Activated CD4-positive, alpha-beta T cell treated with anti-CD3 and anti-CD28 coated beads, Interleukin-2, Interleukin-6, amounts not matched to agents 100 ng/mL and 50 ng/mL, durations not matched to agents 16 hours and 8 hours (primary cell): Measurements from ENCODE around the gene NDUFAB1.
"Not testable (repeated sequence)": the region's sequence is repeated elsewhere in the genome, so short reads cannot be mapped to it uniquely, and the experiment has no call there.

Experiments
- DNase-seq: peaks from one replicate; pipeline ENCODE4 v3.0.0-alpha.2; 2020

The NDUFAB1 gene

DNA sequence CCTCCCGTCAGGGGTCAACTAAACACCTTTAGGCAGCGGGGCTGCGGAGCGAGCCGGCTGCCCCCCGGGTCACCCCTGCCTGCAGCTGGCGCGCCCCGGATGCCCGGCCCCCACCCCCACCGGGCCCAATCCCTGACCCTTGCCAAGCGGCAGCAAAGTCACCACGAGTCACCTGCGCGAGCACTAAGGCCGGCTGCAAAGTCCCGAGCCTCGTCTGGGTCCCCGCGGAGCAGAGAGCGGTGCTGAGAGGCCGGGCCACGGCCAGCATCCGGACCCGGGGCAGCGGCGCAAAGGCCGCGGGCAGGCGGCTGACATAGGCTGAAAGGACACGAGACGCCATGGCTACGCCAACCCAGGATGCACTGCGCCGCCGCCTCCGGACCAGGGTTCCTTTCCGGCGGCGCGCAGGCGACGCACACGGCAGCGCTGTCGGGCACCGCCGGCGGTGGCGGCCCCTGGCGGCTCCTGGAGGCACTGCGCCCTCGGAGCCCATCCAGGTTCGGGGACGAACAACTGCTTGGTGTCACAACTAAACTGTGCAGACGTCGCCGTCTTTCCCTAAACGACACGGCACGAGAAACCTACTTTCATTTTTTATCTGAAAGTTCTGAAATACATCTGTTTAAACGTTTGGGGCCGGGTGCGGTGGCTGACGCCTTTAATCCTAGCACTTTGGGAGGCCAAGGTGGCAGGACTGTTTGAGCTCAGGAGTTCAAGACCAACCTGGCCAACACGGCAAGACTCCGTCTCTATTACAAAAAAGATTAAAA, at the start of gene NDUFAB1:
Gene NDUFAB1, minus strand, starts transcription at position 366 of the 770 bp plus-strand sequence. Its CDS starts 26 bp downstream, at position 340.
- peak; percentile 96 for DNase-seq

DNA sequence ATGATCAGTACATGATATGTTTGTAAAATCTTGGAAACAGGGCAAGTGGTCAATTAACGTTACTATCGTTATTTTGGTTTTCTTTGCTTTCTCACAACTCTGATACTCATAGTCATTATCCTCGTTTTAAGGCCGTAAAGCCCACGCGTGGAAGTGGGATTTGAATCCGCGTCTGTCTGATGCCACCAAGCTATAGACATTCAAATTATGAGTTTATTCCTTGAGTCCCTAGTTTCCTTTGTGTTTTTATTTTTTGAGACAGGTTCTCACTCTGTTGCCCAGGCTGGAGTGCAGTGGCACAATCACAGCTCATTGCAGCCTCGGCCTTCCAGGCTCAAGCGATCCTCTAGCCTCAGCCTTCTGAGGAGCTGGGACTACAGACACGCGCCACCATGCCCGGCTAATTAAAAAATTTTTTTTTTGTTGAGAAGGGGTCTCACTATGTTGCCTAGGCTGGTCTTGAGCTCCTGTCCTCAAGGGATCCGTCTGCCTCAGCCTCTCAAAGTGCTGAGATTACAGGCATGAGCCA, 46.2 kb upstream of the NDUFAB1 start:
- no peak for DNase-seq

DNA sequence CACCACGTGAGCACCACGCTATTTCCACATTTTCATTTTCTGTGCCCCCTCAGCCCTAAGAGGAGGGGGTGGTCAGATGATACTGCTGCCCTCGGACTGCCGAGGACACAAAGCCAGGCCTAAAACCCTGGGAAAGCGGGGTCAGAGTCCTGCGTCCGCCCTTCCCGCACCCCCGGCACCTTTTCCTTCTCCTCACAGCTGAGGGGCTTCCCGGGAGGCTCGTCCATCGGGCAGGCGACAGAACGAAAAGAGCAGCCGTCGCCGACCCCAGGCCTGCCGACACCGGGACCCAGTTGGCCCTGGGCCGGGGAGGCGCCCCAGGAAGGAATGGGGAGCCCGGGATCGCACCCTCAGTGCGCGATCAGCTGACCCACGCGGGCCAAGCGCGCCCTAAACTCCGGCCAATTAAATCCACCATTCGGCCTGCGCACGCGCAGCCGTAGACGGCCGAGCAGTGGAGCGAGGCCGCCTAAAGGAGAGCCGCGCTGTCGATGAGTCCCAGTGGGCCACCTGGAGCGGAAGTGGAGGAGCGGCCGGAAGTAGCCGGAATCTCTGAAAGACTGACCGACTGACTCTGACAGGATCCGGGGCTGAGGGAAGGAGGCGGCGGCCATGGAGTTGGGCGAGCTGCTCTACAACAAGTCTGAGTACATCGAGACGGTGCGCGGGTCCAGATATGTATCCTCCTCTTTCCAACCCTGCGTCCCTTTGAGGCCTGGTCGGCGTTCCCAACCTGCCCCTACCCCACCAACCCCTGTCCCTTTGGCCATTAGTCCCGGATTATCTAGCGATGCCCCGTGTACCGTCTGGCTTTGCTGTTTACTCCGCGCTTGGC, 45.0 kb upstream of the NDUFAB1 start, which contains the start of the genes DCTN5 and PALB2:
Gene DCTN5, plus strand, starts transcription at position 536 of the 835 bp plus-strand sequence. Its CDS starts 77 bp downstream, at position 613.
Gene PALB2, minus strand, starts transcription at position 380 of the 835 bp plus-strand sequence. Its CDS starts 153 bp downstream, at position 227.
- peak; percentile 95 for DNase-seq

DNA sequence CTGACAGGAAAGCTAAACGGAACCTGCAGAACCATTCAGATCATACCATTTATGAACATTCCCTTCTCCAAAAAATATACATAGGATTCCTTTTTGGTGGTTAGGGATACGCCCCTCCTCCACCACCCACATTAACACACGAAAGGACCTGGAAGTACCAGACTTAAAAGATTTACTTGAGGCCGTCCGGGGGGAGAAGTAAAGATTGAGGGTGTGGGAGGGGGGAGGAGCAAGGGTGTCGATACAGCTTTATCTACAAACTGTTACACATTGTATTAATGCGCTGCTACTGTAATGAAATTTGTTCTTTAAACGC, 44.5 kb upstream of the NDUFAB1 start:
- peak; percentile 16 for DNase-seq

DNA sequence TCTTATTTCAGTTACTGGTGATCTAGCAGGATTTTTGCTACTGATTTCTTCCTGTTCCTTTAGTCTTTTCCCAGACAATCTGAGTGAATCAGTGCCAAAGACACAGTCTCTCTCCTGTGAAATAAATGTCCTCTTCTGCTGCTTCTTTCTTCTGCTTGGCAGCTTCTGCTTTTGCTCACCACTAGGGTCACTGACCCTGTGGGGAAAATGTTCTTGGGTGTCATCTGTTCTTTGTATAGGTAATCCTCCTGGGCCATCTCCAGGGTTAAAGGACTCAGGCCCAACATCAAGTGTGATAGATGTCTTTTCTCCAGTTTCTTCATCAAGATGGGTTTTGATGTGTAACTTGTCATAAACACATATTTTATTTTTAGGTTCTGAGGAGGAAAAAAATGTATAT, 39.8 kb upstream of the NDUFAB1 start:
- DNase-seq = no peak

DNA sequence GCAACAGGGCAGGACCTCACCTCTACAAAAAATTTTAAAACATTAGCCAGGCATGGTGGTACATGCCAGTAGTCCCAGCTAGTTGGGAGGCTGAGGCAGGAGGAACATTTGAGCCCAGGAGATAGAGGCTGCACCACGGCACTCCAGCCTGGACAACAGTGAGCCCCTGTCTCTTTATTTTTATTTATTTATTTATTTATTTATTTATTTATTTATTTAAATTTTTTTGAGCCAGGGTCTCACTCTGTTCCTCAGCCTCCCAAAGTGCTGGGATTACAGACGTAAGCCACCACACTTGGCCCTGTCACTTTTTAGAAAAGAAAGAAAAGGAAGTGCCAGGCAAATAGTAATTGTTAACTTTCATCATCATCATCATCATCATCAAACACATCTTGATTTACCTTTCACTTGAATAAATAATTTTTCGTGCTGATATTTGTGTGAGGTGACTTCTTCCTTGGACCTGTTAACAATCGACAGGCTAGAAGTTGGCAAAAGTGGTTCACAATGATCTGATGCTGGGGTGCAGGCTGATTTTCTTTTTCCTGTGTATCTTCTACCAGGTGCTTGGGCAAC, 38.4 kb upstream of the NDUFAB1 start:
- DNase-seq = no peak

DNA sequence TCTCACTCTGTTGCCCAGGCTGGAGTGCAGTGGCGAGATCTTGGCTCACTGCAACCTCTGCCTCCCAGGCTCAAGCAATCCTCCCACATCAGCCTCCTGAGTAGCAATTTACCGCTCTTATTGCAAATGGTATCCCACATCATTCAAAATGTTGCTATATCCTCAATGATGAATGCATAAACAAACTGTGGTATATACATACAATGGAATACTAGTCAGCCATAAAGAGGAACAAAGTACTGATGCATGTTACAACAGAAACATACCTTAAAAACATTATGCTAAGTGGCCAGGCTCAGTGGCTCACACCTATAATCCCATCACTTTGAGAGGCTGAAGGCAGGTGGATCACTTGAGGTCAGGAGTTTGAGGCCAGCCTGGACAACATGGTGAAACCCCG, 35.8 kb upstream of the NDUFAB1 start:
- not testable (repeated sequence) for DNase-seq

DNA sequence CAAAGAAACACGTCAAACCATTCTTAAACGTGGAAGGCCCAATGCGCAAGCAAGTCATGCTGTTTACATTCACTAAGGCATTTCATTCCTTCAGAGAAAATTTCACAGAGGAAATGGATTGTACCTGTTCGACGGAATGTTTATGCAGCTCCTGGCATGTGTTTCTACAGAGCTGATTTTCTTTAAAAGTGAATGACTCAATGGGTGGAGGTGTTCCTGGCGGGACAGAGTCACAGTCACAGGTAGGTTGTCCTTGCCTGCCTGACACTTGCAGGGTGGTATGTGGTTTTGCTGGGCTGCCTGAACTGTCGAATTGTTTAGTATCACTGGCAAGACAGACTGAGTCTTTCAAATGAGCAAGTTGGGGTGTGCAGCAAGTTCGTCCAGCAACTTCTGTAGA, 33.4 kb upstream of the NDUFAB1 start:
- DNase-seq = no peak

DNA sequence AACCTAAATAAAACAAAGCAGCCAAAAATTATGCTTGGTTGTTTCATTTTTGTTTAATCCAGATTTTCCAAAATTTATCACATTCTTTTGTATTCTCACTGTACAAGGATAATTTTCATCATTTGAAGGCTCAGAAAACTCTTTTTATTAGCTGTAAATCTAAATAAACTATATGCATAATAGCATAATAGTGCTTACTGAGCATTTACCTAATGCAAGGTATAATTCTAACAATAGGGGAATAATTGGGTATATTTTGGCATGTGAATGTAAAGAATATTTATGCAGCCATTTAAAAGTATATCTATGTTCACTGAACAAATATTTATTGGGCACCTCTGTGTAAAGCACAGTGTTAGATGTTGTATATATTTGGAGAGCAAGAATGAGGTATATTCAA, 28.0 kb upstream of the NDUFAB1 start:
- no peak for DNase-seq

DNA sequence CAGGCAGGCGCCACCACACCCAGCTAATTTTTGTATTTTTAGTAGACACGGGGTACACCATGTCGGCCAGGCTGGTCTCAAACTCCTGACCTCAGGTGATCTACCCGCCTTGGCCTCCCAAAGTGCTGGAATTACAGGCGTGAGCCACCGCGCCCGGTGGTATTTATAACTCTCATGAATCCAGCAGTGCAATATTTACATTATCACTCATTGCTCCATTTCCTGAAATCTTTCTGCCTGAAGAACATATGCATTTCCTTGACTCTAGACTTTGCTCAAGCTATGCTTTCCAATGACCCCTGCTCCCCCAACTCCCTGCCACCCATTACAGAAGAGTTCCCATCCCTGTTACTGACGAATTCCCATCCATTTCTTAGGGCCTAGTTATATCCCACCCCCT, 19.7 kb upstream of the NDUFAB1 start:
- no peak for DNase-seq

DNA sequence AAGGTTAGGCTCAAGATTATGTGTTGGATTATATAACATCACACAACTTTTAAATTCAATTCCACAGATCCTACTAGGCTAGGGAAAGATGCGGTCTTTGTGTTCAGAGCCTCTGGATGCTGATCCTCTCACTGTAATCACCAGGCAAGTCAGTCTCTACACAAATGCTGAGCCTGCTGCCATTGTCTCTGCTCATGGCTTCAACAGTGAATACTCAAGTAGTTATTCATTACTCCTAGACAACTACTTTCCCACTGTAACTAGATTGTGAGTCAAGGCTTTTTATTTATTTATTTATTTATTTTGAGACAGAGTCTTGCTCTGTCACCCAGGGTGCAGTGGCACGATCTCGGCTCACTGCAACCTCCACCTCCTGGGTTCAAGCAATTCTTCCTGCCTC, 15.8 kb upstream of the NDUFAB1 start:
- DNase-seq = no peak

DNA sequence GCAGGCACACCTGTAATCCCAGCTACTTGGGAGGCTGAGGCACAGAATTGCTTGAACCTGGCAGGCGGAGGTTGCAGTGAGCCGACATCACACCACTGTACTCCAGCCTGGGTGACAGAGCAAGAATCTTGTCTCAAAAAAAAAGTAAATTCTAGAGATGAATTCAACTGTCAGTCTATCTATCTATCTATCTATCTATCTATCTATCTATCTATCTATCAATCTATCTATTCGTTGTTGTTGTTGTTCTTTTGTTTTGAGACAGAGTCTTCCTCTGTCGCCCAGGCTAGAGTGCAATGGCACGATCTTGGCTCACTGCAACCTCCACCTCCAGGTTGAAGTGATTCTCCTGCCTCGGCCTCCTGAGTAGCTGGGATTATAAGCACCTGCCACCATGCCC, 14.8 kb upstream of the NDUFAB1 start:
- DNase-seq = not testable (repeated sequence)

DNA sequence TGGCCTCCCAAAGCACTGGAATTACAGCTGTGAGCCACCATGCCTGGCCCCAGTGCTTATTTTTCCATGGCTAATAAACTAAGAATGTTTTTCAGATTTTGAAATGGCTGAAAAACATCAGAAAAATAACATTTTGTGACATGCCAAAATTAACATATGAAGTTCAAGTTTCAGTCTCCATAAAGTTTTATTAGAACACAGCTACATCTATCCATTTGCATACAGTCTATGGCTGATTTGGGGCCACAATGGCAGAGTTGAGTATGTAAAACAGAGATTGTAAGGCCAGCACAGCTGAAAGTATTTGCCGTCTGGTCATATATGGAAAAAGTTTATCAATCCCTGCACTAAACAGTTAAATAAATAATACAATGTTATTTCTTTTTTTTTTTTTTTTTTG, 13.8 kb upstream of the NDUFAB1 start:
- DNase-seq = no peak

DNA sequence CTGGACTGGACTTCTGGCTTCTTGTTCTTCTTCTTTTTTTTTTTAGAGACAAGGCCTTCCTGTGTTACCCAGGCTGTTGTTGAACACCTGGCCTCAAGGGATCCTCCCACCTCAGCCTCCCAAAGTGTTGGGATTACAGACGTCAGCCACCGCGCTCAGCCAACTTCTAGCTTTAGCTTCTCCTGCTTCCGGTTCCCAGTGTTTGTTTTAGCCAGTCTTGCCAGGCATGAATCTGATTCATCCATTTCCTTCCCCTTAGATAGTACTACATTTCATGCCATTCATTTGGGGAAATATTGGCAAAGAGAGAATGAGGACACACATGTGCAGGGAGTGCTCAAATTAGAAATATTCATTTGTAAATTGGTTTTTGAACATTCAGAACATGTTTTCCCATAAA, 12.1 kb upstream of the NDUFAB1 start:
- DNase-seq = no peak

DNA sequence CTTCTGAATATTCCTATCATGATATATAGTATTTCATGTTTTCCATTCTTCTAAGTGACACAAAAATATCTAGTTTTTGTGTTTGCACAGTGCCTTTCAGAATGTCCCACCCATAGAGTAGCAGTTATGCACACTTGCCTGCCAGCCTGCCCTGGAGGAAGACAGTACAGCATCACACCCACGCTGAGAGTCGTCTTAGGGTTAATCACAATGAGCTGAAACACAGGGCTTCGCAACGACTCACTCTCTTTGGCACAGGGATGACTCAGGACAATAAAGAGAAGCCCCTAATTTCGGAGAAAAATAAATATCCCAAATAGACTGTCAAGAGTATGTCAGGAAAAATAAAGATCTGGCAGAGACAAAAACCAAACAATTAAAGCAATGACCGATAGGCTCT, 11.6 kb upstream of the NDUFAB1 start:
- DNase-seq = no peak

DNA sequence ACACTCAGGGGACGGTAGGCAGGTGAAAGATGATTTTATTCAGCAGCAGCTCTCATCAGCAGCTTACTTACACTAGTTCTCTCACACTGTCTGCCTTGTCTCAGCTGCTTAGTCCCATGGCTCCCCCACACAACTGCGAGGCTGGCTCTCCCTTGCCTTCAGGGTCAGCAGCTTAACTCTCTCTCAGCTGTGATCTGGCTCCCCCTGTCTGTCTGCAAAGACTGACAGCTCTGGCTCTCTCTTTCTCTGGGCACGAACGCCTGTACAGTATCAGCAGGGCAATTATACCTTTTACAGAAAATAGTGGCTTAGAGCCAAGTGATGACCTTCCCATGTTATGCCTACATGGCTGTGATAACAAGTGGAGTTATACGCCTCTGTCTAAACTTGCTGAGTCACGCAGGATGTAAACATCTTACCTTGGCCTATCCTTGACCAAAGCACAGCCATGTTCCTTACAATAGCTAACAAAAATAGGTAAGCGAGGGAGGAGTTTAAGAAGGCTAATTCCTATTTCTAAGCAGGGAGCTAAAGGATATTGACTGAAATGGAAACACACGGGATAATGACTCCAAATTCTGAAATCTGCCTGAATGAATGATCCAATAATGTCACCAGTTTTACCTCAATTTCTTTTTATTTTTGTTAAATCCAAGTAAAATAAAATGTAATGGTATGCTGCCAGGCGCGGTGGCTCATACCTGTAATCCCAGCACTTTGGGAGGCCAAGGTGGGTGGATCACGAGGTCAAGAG, 1.1 kb upstream of the NDUFAB1 start:
- peak; percentile 34 for DNase-seq

DNA sequence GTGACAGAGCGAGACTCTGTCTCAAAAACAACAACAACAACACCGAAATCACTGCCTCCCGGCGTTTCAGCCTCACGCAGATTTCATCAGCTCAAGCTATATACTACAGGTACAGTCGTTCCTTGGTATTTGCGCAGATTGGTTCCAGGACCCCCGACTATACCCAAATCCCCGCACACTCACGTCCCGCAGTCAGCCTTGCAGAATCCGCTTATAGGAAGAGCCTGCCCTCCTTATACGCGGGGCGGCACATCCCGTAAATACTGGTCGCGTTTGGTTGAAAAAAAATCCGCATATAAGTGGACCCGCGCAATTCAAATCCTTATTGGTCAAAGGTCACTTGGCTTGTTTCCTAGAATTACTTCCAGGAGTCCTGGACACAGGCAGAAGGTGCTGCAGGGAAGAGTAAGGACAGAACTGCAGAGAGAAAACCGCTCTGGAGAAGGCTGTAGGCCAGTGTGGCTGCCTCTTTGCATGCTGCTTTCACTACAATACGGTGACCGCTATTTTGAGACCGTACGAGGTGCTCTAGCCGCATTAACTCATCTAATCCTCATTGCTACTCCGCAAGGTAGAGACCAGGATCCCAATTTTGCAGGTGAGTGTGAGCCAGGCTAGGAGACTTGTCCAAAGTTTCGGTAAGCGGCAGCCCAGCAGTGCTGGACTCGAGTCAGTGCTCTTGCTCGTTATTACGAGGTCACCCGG, 718 bp downstream of the NDUFAB1 start:
- no peak for DNase-seq

DNA sequence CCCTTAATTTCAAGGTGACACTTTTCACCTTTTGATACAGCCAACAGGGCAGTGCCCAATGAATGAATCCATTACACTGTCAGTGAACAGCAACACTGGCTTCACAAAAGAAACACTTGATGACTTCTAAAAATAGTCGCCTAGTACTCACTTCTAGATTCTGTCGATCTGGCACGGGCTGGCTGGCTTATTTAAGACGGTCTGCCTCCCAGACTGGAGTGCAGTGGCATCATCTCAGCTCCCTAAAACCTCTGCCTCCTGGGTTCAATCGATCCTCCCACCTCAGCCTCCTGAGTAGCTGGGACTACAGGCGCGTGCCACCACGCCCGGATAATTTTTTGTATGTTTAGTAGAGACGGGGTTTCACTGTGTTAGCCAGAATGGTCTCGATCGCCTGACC, 1.9 kb downstream of the NDUFAB1 start:
- no peak for DNase-seq

DNA sequence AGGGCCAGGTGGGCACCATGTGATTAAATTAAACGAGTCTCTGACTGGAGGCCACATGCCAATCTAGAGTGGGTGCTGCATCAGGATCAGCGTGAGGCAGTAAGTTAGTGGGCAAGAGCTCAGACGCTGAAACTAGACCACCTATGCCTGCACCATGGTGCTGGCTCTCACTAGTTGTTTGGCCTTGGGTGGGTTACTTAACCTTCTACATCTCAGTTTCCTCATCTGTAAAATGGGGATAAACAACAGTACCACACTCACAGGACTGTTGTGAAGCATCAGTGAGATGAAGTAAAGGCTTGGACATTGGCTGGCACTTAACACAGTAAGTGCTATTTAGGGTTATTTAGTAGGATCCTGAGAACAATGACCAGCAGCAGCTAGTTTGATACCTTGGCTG, 5.9 kb downstream of the NDUFAB1 start:
- DNase-seq = no peak

DNA sequence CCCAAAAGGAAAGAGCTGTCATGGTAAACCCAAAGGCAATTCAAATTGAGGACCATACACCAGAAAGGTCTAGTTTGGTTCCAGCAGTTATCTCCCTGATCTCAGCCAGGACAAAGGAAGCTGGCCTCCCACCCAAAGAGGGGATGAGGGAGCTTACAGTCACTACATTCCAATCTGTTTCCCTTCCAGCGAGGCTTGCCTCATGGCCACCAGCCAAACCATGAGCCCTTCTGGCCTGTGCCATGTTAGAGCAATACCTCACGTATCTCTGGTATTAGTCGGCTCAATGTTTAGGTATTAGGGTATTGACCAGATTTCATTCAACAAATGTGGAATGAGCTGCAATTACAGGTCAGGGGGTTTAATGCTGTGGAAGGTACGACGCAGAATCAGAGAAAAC, 8.4 kb downstream of the NDUFAB1 start:
- DNase-seq = no peak

DNA sequence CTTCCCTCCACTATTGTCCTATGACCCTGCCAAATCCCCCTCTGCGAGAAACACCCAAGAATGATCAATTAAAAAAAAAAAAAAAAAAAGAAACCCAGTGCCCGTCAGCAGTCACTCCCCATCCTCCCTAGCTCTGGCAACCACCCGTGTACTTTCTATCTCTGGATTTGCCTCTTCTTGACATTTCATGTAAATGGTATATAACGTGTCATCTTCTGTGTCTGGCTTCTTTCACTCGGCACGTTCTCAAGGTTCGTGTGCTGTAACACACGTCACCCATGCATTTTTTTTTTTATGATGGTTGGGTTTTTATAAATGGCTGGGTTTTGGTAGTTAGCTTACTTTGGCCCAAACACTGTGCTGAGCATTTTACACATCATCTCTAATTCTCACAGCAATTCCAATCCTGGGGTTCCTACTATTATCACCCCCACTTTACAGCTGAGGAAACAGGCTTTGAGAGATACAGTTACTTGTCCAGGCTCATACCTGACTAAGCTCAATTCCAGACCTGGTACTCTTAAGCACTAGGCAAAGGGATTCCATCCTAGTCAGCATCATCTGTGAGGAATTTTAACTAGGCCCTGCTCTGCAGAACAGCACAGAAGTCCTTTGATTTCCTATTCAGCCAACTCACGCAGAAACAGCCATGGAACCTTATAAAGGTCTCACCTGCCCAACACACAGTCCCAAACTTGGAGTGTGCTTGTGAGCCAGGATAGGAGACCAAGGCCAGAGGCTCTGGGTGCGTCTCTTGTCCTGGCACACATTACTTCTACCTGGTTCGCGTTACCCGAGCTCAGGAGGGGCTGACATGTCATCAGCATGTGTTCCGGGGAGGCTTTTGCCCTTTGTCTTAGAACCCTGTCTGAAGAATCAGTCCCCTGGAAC, 11.7 kb downstream of the NDUFAB1 start:
- no peak for DNase-seq
